ENCODE measurements around the gene ZG16.

The ZG16 gene

GRCh38 chr16:29831490-29831889 lies 53.4 kb downstream of the ZG16 start:
- no peak for DNase-seq

Measured in GF-D8 (cell line).